Neuronal stem cell (in vitro differentiated cells): ENCODE measurements around the gene OSM.

Experiments
- DNase-seq: peaks from one replicate; pipeline ENCODE4 v3.0.0-alpha.2; 2013; ENCODE audit warnings: low spot score
- H2AFZ ChIP-seq: one replicate; pipeline ENCODE4 v1.6.1; 2013; ENCODE audit warnings: mild to moderate bottlenecking, low read length, inconsistent platforms
- H2AK5ac ChIP-seq: 2 replicates; pipeline ENCODE4 v1.6.1; 2013; ENCODE audit warnings: low read depth, mild to moderate bottlenecking, inconsistent platforms, low read length, moderate library complexity, mixed read lengths
- H2BK120ac ChIP-seq: 2 replicates; pipeline ENCODE4 v1.6.1; 2013; ENCODE audit warnings: low read depth, mild to moderate bottlenecking, inconsistent platforms, low read length, moderate library complexity, mixed read lengths
- H2BK12ac ChIP-seq: one replicate; pipeline ENCODE4 v1.6.1; 2013; ENCODE audit warnings: low read length, inconsistent platforms
- H2BK15ac ChIP-seq: 2 replicates; pipeline ENCODE4 v1.6.1; 2013; ENCODE audit warnings: mild to moderate bottlenecking, low read length, inconsistent platforms, mixed read lengths
- H2BK5ac ChIP-seq: one replicate; pipeline ENCODE4 v1.6.1; 2013; ENCODE audit warnings: inconsistent platforms, mild to moderate bottlenecking, low read length, moderate library complexity
- H3K14ac ChIP-seq: one replicate; pipeline ENCODE4 v1.6.1; 2013; ENCODE audit warnings: low read length, inconsistent platforms
- H3K18ac ChIP-seq: 2 replicates; pipeline ENCODE4 v1.6.1; 2013; ENCODE audit warnings: low read length, inconsistent platforms
- H3K23ac ChIP-seq: 2 replicates; pipeline ENCODE4 v1.6.1; 2013; ENCODE audit warnings: low read depth, mild to moderate bottlenecking, mixed read lengths, low read length, inconsistent platforms; ENCODE audit not compliant: poor library complexity
- H3K27ac ChIP-seq: replicated peaks from 3 replicates; pipeline ENCODE4 v1.5.1; 2013; ENCODE audit warnings: low read length, inconsistent platforms
- H3K27me3 ChIP-seq, 3 experiments: 2 replicates each; pipeline ENCODE4 v1.6.1; 2013; ENCODE audit warnings: low read length in 3 of 3, mild to moderate bottlenecking in 2 of 3, inconsistent platforms in 1 of 3, low read depth in 1 of 3, mixed read lengths in 1 of 3, moderate library complexity in 1 of 3; ENCODE audit not compliant: control insufficient read depth in 3 of 3, insufficient read depth in 3 of 3
- H3K36me3 ChIP-seq, 2 donors: replicated peaks in 1 of 2; 2 replicates each; pipeline ENCODE4 v1.6.1; 2013; ENCODE audit warnings: low read length in 2 of 2; ENCODE audit not compliant: control insufficient read depth in 2 of 2, insufficient read depth in 2 of 2
- H3K4ac ChIP-seq: 2 replicates; pipeline ENCODE4 v1.6.1; 2013; ENCODE audit warnings: inconsistent platforms, mild to moderate bottlenecking, low read length, moderate library complexity
- H3K4me1 ChIP-seq, 2 donors: 1 replicate in 1 of 2; 2 replicates in 1 of 2; pipeline ENCODE4 v1.6.1; 2013; ENCODE audit warnings: low read length in 2 of 2, low read depth in 1 of 2; ENCODE audit not compliant: control insufficient read depth in 2 of 2, insufficient read depth in 1 of 2
- H3K4me2 ChIP-seq: one replicate; pipeline ENCODE4 v1.6.1; 2013; ENCODE audit warnings: mild to moderate bottlenecking, low read length, inconsistent platforms; ENCODE audit not compliant: insufficient read depth, poor library complexity, severe bottlenecking
- H3K4me3 ChIP-seq, 2 donors: 2 replicates each; pipeline ENCODE4 v1.5.1; 2013; ENCODE audit warnings: low read length in 2 of 2, mild to moderate bottlenecking in 2 of 2, inconsistent platforms in 1 of 2, moderate library complexity in 1 of 2
- H3K79me1 ChIP-seq: one replicate; pipeline ENCODE4 v1.6.1; 2013; ENCODE audit warnings: low read depth, mild to moderate bottlenecking, inconsistent platforms, low read length, moderate library complexity
- H3K9ac ChIP-seq: one replicate; pipeline ENCODE4 v1.6.1; 2013; ENCODE audit warnings: mild to moderate bottlenecking, low read depth, low read length, inconsistent platforms; ENCODE audit not compliant: poor library complexity
- H3K9me3 ChIP-seq, 2 donors: replicated peaks in 1 of 2; 2 replicates each; pipeline versions ENCODE3 to v1.6.1; 2013; ENCODE audit warnings: low read length in 2 of 2, mild to moderate bottlenecking in 2 of 2, inconsistent platforms in 1 of 2, low read depth in 1 of 2, mixed read lengths in 1 of 2, moderate library complexity in 1 of 2; ENCODE audit not compliant: control insufficient read depth in 2 of 2, insufficient read depth in 1 of 2
- H4K8ac ChIP-seq: one replicate; pipeline ENCODE4 v1.6.1; 2013; ENCODE audit warnings: low read depth, mild to moderate bottlenecking, inconsistent platforms, low read length, moderate library complexity
- H4K91ac ChIP-seq: one replicate; pipeline ENCODE4 v1.6.1; 2013; ENCODE audit warnings: low read length, low read depth, mild to moderate bottlenecking, inconsistent platforms; ENCODE audit not compliant: poor library complexity
- WGBS, 2 donors: extraction: QIAGEN DNeasy Blood & Tissue Kit; methylation state at CpG; one replicate each; pipeline ENCODE4 v1.1.7; 2013; ENCODE audit warnings: missing lambda C conversion rate in 2 of 2, mixed read lengths in 1 of 2; ENCODE audit not compliant: insufficient read length in 2 of 2, insufficient replicate concordance in 1 of 2; ENCODE audit errors: extremely low coverage in 2 of 2; 5-methylcytosine and 5-hydroxymethylcytosine counted together

The OSM gene

GRCh38 chr22:30244066-30244465 lies 22.6 kb downstream of the OSM start:
- peak overlapping the region; percentile 81 for H3K18ac ChIP-seq
- H2AFZ ChIP-seq: no peak overlapping the region
- peak overlapping the region; percentile 75 for H2BK5ac ChIP-seq
- H3K27me3 ChIP-seq: peaks cover 0 to 11% (median 0%) of the 10 kb centered on the region in 3 experiments
- H3K23ac ChIP-seq: peak overlapping the region; percentile 73
- peak overlapping the region; percentile 94 for H2BK12ac ChIP-seq
- peaks cover 2% of the 10 kb centered on the region for H3K79me1 ChIP-seq
- H2AK5ac ChIP-seq: peak overlapping the region; percentile 96
- H3K9ac ChIP-seq: no peak overlapping the region
- H3K9me3 ChIP-seq: peaks cover 0 to 2% of the 10 kb centered on the region in 2 donors
- peak overlapping the region; percentile 89 for H2BK15ac ChIP-seq
- no peak for DNase-seq
- no peak overlapping the region for H4K91ac ChIP-seq
- H3K4ac ChIP-seq: peak overlapping the region; percentile 98
- no peak overlapping the region for H3K27ac ChIP-seq
- no CpG with 5 or more reads among the region's 10 CpGs for WGBS, 2 donors
- peak overlapping the region in 1 of 2 donors; percentile 36 for H3K4me3 ChIP-seq
- peaks cover 3 to 13% of the 10 kb centered on the region in 2 donors for H3K36me3 ChIP-seq
- peak overlapping the region; percentile 83 for H2BK120ac ChIP-seq
- no peak overlapping the region for H4K8ac ChIP-seq
- no peak overlapping the region for H3K4me2 ChIP-seq
- H3K14ac ChIP-seq: peak overlapping the region; percentile 71
- H3K4me1 ChIP-seq: peaks cover 14 to 24% of the 10 kb centered on the region in 2 donors

DNA sequence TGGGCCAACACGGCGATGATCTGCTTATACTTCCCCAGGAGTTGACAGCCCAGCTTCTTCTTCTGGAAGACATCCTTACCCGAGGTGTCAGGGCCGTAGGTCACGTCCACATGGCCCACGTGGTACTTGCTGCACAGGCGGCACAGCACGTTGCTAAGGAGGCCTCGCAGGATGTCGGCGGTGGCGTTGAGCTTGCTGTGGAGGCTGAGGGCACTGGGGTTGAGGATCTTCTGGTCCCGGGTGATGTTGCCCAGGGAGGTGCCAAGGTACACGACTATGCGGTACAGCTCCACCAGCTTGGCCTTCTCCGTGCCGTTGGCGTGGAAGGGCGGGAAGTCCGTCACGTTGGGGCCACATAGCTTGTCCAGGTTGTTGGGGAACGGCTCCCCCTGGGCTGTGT lies 23.0 kb downstream of the OSM start:
- Histone ChIP-seq H3K14ac (peak overlapping the region; percentile 71), H3K36me3 (peaks cover 3 to 13% of the 10 kb centered on the region in 2 donors), H3K9ac (no peak overlapping the region), H3K23ac (peak overlapping the region; percentile 91), H3K4me2 (no peak overlapping the region), H3K4ac (no peak overlapping the region), H3K79me1 (peaks cover 2% of the 10 kb centered on the region), H2BK120ac (peak overlapping the region; percentile 83), H2BK15ac (peak overlapping the region; percentile 89), H3K4me3 (peak overlapping the region in 1 of 2 donors; percentile 36), H4K91ac (no peak overlapping the region), H2AK5ac (peak overlapping the region; percentile 96), H2BK5ac (peak overlapping the region; percentile 75), H3K18ac (peak overlapping the region; percentile 81), H2BK12ac (peak overlapping the region; percentile 94), H3K27me3 (peaks cover 0 to 11% (median 0%) of the 10 kb centered on the region in 3 experiments), H3K9me3 (peaks cover 0 to 2% of the 10 kb centered on the region in 2 donors), H3K4me1 (peaks cover 14 to 22% of the 10 kb centered on the region in 2 donors), H3K27ac (no peak overlapping the region), H2AFZ (no peak overlapping the region), H4K8ac (no peak overlapping the region)
- WGBS, 2 donors: no CpG with 5 or more reads among the region's 22 CpGs
- no peak for DNase-seq

DNA sequence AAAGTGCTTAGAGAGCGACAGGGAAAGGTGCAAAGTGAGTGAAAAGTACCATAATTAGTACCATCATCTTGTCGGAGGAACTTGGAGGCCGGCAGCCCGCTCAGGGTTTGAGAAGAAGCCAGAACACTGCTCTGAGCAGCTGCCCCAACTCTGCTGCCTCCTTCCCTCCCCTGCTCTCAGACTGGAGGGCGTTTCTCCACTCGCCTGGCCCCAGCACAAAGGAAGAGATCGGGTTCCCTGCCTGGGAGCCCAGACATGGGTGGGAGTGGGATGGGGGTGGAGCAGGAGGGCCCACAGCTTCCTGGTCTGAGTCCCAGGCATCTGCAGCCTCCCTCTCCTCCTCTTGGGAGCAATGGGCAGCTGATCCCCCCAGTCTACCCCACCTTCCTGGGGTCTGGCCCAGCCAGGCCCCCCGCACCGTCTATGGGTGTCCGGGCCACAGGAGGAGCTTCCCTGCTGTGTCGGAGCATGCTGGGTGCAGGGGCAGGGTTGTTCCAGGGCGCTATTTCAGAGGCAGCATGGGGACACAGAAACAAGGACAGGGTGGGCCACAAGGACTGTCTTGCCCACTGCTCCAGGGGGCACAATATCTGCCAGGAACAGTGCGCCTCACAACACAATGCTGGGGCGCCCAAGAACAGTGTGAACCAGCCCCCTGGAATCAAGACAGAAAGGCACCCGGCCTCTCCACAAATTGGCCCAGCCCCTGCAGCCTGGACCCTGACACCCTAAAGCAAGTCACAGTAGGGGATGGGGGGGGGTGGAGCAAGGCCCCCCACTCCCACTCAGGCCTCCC lies 24.9 kb downstream of the OSM start:
- Histone ChIP-seq H2BK15ac (peak overlapping the region; percentile 39), H2BK5ac (peak overlapping the region; percentile 57), H2BK12ac (no peak overlapping the region), H3K14ac (peak overlapping the region; percentile 83), H2AFZ (no peak overlapping the region), H3K36me3 (peaks cover 3 to 13% of the 10 kb centered on the region in 2 donors), H2BK120ac (no peak overlapping the region), H3K4me2 (peak overlapping the region; percentile 14), H3K9me3 (peaks cover under 1 to 2% of the 10 kb centered on the region in 2 donors), H3K79me1 (peaks cover 2% of the 10 kb centered on the region), H3K27ac (no peak overlapping the region), H2AK5ac (peak overlapping the region; percentile 77), H3K4me1 (peaks cover 12 to 16% of the 10 kb centered on the region in 2 donors), H3K4ac (no peak overlapping the region), H3K27me3 (peaks cover 0 to 5% (median 0%) of the 10 kb centered on the region in 3 experiments), H3K18ac (peak overlapping the region; percentile 74), H3K9ac (peak overlapping the region; percentile 33), H4K91ac (peak overlapping the region; percentile 93), H4K8ac (peak overlapping the region; percentile 72), H3K23ac (peak overlapping the region; percentile 87), H3K4me3 (no peak overlapping the region)
- WGBS, 2 donors: no CpG with 5 or more reads among the region's 15 CpGs
- no peak for DNase-seq
